ENCODE data around the gene TAS2R4. TPM values are rescaled to one million over a fixed set of nuclear protein-coding genes. Genes with fewer than 3 reads are reported as not detected.
"Not testable (repeated sequence)": the region's sequence is repeated elsewhere in the genome, so short reads cannot be mapped to it uniquely, and the experiment has no call there.

Gene TAS2R4
- total RNA-seq, 1 donor from 2014 or later: 1.8 TPM

- not testable (repeated sequence) for DNase-seq (ENCODE audit: low read depth)
Observed at GRCh38 chr7:141822432-141822831, 46.0 kb downstream of the TAS2R4 start.

Other genes starting within 250 kb of the TAS2R4 start
- gene AGK, start 225.3 kb upstream of the TAS2R4 start, total RNA-seq: 25.5 and 31.9 TPM in 2 replicates
- 12.3 and 17.6 TPM in 2 replicates for gene DENND11, start 74.5 kb upstream of the TAS2R4 start, total RNA-seq
- gene WEE2, start 68.3 kb upstream of the TAS2R4 start, total RNA-seq: under 0.01 TPM in 1 of 2 replicates, not detected in the other
- 150 and 257 TPM in 2 replicates for gene SSBP1, start 38.3 kb upstream of the TAS2R4 start, total RNA-seq
- gene TAS2R3, start 12.6 kb upstream of the TAS2R4 start, total RNA-seq: 2.3 TPM in 1 of 2 replicates, not detected in the other
- gene TAS2R5, start 13.5 kb downstream of the TAS2R4 start, total RNA-seq: 0.69 and 1.8 TPM in 2 replicates
- not detected in 2 replicates for gene PRSS37, start 64.8 kb downstream of the TAS2R4 start, total RNA-seq
- gene OR9A4, start 139.7 kb downstream of the TAS2R4 start, total RNA-seq: 0.15 TPM in 1 of 2 replicates, not detected in the other
- gene CLEC5A, start 170.3 kb downstream of the TAS2R4 start, total RNA-seq: not detected in 2 replicates
- not detected in 2 replicates for gene TAS2R38, start 197.1 kb downstream of the TAS2R4 start, total RNA-seq
- gene MGAM, start 219.2 kb downstream of the TAS2R4 start, total RNA-seq: 0.52 and 4.0 TPM in 2 replicates